ENCODE measurements around the gene GJD4. TPM values are rescaled to one million over a fixed set of nuclear protein-coding genes. Genes with fewer than 3 reads are reported as not detected.

The GJD4 gene
- polyA plus RNA-seq, 1 donor from 2014 or later: not detected

DNA sequence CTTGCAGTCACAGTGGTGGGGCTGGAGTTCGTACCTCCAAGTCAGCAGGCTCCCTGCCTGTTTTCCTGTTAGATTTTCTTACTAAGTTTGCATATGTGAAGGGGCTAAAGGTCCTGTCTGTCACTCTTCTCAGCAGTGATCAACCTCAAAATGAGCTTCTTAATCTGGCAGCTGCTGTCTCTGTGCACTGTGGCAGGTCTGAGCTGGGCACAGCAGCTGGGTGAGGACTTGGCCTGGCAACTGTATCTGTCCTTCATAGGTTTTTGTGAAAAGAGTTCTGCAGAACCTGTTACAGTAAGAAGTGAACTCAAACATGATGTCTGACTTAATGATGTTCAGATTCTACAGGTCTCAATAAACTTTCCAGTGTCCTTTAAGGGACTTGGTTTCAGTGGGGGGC, 31.3 kb upstream of the GJD4 start:
- Histone ChIP-seq H3K27me3 (ENCODE audit: insufficient read depth, low read depth, low read length) (no peaks in the 10 kb centered on the region), H3K27ac (ENCODE audit: low read length) (no peak overlapping the region), H3K9ac (ENCODE audit: low read length) (no peak overlapping the region), H3K36me3 (ENCODE audit: insufficient read depth, low read length) (no peaks in the 10 kb centered on the region), H4K20me1 (ENCODE audit: insufficient read depth) (no peaks in the 10 kb centered on the region), H3K4me3 (ENCODE audit: low read length) (no peak overlapping the region), H3K4me2 (ENCODE audit: low read length) (no peak overlapping the region), H3K79me2 (replicated peaks; ENCODE audit: insufficient read depth, low read length) (no peaks in the 10 kb centered on the region), H3K9me3 (ENCODE audit: low read length) (no peaks in the 10 kb centered on the region), H2AFZ (ENCODE audit: low read depth, low read length) (no peak overlapping the region), H3F3A (ENCODE audit: insufficient read depth, low read length, poor library complexity, severe bottlenecking) (no peaks in the 10 kb centered on the region), H3K9me2 (ENCODE audit: insufficient read depth, low read length) (no peaks in the 10 kb centered on the region)
- no peak for TF ChIP-seq SMC3 (conservative IDR thresholded peaks at IDR 0.05; ENCODE audit: poor library complexity)
- TF ChIP-seq MXI1 (conservative IDR thresholded peaks at IDR 0.05; ENCODE audit: poor library complexity, severe bottlenecking): no peak
- TF ChIP-seq, protein P1, sequence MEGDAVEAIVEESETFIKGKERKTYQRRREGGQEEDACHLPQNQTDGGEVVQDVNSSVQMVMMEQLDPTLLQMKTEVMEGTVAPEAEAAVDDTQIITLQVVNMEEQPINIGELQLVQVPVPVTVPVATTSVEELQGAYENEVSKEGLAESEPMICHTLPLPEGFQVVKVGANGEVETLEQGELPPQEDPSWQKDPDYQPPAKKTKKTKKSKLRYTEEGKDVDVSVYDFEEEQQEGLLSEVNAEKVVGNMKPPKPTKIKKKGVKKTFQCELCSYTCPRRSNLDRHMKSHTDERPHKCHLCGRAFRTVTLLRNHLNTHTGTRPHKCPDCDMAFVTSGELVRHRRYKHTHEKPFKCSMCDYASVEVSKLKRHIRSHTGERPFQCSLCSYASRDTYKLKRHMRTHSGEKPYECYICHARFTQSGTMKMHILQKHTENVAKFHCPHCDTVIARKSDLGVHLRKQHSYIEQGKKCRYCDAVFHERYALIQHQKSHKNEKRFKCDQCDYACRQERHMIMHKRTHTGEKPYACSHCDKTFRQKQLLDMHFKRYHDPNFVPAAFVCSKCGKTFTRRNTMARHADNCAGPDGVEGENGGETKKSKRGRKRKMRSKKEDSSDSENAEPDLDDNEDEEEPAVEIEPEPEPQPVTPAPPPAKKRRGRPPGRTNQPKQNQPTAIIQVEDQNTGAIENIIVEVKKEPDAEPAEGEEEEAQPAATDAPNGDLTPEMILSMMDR (IDR thresholded peaks at IDR 0.05; ENCODE audit: poor library complexity, severe bottlenecking): no peak
- no peak for TF ChIP-seq EZH2 (IDR thresholded peaks at IDR 0.05; ENCODE audit: borderline replicate concordance, insufficient read depth, low read length, poor library complexity, severe bottlenecking)
- no peak for TF ChIP-seq TAF1 (IDR thresholded peaks at IDR 0.05; ENCODE audit: low read depth)
- TF ChIP-seq POLR2AphosphoS5 (IDR thresholded peaks at IDR 0.05): no peak
- no peak for TF ChIP-seq REST (IDR thresholded peaks at IDR 0.05; ENCODE audit: borderline replicate concordance)

DNA sequence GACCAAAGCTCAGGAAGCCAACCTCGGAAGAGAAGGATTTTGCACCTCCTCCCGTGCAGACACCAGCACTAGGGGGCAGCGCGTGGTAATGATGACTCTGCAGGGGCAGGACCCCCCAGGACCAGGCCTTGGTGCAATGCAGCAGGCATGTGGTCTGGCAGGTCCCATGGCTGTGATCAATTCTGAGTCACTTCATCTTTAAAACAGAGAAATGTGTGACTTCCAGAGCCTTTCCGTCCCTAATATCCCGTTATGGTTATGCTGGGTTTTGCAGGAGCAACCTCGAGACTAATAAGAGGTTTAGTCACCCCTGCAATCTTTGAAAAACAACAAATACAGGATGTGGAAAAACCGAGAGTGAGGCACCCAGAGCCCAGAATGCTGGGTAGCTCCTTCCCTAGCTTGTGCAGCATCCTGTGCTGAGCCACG, 30.2 kb upstream of the GJD4 start:
- no peaks in the 10 kb centered on the region for H3K79me2 ChIP-seq (replicated peaks; ENCODE audit: insufficient read depth, low read length)
- no peaks in the 10 kb centered on the region for H3K9me2 ChIP-seq (ENCODE audit: insufficient read depth, low read length)

DNA sequence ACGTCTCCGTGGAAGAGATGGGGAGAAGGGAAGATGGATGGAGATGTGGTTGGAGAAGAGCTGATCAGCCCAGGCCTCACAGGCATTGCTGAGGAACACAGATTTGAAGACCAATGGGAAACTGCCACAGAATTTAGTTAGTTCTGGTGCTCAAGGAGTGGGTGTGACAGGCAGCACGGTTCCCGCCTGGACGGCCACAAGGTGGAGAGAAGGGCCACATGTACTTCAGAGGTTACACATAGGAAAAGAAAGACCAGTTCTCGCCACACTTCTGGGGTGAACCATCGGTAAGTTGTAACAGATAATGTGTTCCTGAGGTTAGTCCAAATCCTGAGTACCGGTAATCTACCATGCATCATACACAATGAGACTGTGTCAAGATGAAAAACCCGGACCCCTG, 29.5 kb upstream of the GJD4 start:
- no peaks in the 10 kb centered on the region for H4K20me1 ChIP-seq (ENCODE audit: insufficient read depth)
- TF ChIP-seq, protein P1 (IDR thresholded peaks at IDR 0.05; ENCODE audit: poor library complexity, severe bottlenecking): no peak
- TF ChIP-seq EZH2 (IDR thresholded peaks at IDR 0.05; ENCODE audit: borderline replicate concordance, insufficient read depth, low read length, poor library complexity, severe bottlenecking): no peak
- TF ChIP-seq EP300 (conservative IDR thresholded peaks at IDR 0.05; ENCODE audit: poor library complexity, severe bottlenecking): no peak
- TF ChIP-seq TAF1 (IDR thresholded peaks at IDR 0.05; ENCODE audit: low read depth): no peak
- TF ChIP-seq SMC3 (conservative IDR thresholded peaks at IDR 0.05; ENCODE audit: poor library complexity): no peak
- TF ChIP-seq RAD21 (conservative IDR thresholded peaks at IDR 0.05): no peak
- TF ChIP-seq MXI1 (conservative IDR thresholded peaks at IDR 0.05; ENCODE audit: poor library complexity, severe bottlenecking): no peak
- no peak for TF ChIP-seq REST (IDR thresholded peaks at IDR 0.05; ENCODE audit: borderline replicate concordance)
- TF ChIP-seq POLR2AphosphoS5 (IDR thresholded peaks at IDR 0.05): no peak
- no peak overlapping the region for H3K9ac ChIP-seq (ENCODE audit: low read length)
- H3K9me2 ChIP-seq (ENCODE audit: insufficient read depth, low read length): no peaks in the 10 kb centered on the region
- no peaks in the 10 kb centered on the region for H3K36me3 ChIP-seq (ENCODE audit: insufficient read depth, low read length)
- no peak overlapping the region for H2AFZ ChIP-seq (ENCODE audit: low read depth, low read length)
- H3K4me2 ChIP-seq (ENCODE audit: low read length): no peak overlapping the region
- no peak overlapping the region for H3K27ac ChIP-seq (ENCODE audit: low read length)
- no peaks in the 10 kb centered on the region for H3K79me2 ChIP-seq (replicated peaks; ENCODE audit: insufficient read depth, low read length)
- H3K27me3 ChIP-seq (ENCODE audit: insufficient read depth, low read depth, low read length): no peaks in the 10 kb centered on the region
- no peaks in the 10 kb centered on the region for H3F3A ChIP-seq (ENCODE audit: insufficient read depth, low read length, poor library complexity, severe bottlenecking)
- no peak overlapping the region for H3K4me3 ChIP-seq (ENCODE audit: low read length)
- no peaks in the 10 kb centered on the region for H3K9me3 ChIP-seq (ENCODE audit: low read length)

More for the DNA sequence above, 30.2 kb upstream of the GJD4 start:
- no peaks in the 10 kb centered on the region for H4K20me1 ChIP-seq (ENCODE audit: insufficient read depth)
- no peak overlapping the region for H3K27ac ChIP-seq (ENCODE audit: low read length)
- H3K27me3 ChIP-seq (ENCODE audit: insufficient read depth, low read depth, low read length): no peaks in the 10 kb centered on the region
- no peak overlapping the region for H3K4me2 ChIP-seq (ENCODE audit: low read length)
- no peaks in the 10 kb centered on the region for H3K36me3 ChIP-seq (ENCODE audit: insufficient read depth, low read length)
- no peaks in the 10 kb centered on the region for H3F3A ChIP-seq (ENCODE audit: insufficient read depth, low read length, poor library complexity, severe bottlenecking)
- no peak overlapping the region for H2AFZ ChIP-seq (ENCODE audit: low read depth, low read length)
- H3K9ac ChIP-seq (ENCODE audit: low read length): no peak overlapping the region
- TF ChIP-seq MXI1 (conservative IDR thresholded peaks at IDR 0.05; ENCODE audit: poor library complexity, severe bottlenecking): no peak
- H3K4me3 ChIP-seq (ENCODE audit: low read length): no peak overlapping the region
- no peaks in the 10 kb centered on the region for H3K9me3 ChIP-seq (ENCODE audit: low read length)

Data from neural cell (in vitro differentiated cells).